HAP-1 (cell line): ENCODE results near the gene MPV17L.
A peak's percentile ranks its signal among the peaks of the same experiment; 100 is the strongest.
"Not testable (repeated sequence)": the region's sequence is repeated elsewhere in the genome, so short reads cannot be mapped to it uniquely, and the experiment has no call there.

Experiments used
- DNase-seq, 2 experiments: peaks; one replicate each; pipeline ENCODE4 v3.0.0-alpha.2; 2016 to 2020; ENCODE audit warnings: low spot score in 2 of 2
- H3K27me3 ChIP-seq: fragments of 250-450 bp; sonication (Bioruptor Pico); 2 replicates; pipeline ENCODE4 v1.5.1; 2020; ENCODE audit warnings: low read depth, mild to moderate bottlenecking, moderate library complexity
- H3K36me3 ChIP-seq: fragments of 250-450 bp; sonication (Bioruptor Pico); replicated peaks from 2 replicates; pipeline ENCODE4 v1.5.1; 2020; ENCODE audit warnings: mild to moderate bottlenecking
- H3K4me1 ChIP-seq: fragments of 250-450 bp; sonication (Bioruptor Pico); 2 replicates; pipeline ENCODE4 v1.5.1; 2020; ENCODE audit warnings: mild to moderate bottlenecking
- H3K4me3 ChIP-seq: fragments of 250-450 bp; sonication (Bioruptor Pico); 2 replicates; pipeline ENCODE4 v1.5.1; 2020; ENCODE audit warnings: mild to moderate bottlenecking, moderate library complexity
- H3K9me3 ChIP-seq: fragments of 250-450 bp; sonication (Bioruptor Pico); 2 replicates; pipeline ENCODE4 v1.5.1; 2020; ENCODE audit warnings: mild to moderate bottlenecking, moderate library complexity
- in situ Hi-C: fragments of 300-500 bp; cut with MboI; formaldehyde crosslinking; loops from 3 replicates; pipeline ENCODE4 v1.14.3; 2020; ENCODE audit warnings: low sequenced_read_pairs, inconsistent platforms, mixed read lengths

The MPV17L gene

GRCh38 chr16:15395631-15396508 lies at the start of gene MPV17L:
Gene MPV17L (plus strand): TSS chr16:15395754. CDS start chr16:15395898, 144 bp downstream.
- in situ Hi-C loops, H3K4me1 ChIP-seq, H3K36me3 ChIP-seq, H3K9me3 ChIP-seq, H3K27me3 ChIP-seq: not testable (repeated sequence)
- peak; percentile 61 to 82 for DNase-seq
- peak within 1 kb of the TSS; percentile 44 for H3K4me3 ChIP-seq

DNA sequence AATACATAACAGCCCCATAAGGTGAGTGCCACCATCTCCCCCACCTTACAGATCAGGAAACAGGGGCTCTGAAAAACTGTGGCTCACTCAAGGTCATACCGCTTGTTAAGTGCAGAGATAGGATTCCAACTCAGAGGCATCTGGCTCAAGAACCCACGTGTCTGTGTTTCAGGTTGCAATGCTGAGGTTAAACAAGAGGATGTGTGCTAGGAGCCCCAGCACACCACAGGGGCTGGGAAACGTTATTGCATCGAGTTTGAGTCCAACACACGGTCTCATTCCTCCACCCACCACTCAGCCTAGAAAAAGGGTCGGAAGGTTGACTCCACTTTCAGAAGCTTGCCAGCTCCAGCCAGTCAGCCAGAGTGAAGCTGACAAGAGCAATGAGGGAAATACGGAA lies 46.8 kb upstream of the MPV17L start:
- in situ Hi-C loops, H3K4me1 ChIP-seq, H3K4me3 ChIP-seq, H3K9me3 ChIP-seq, H3K36me3 ChIP-seq, H3K27me3 ChIP-seq, DNase-seq: not testable (repeated sequence)

- DNase-seq, H3K9me3 ChIP-seq, H3K4me1 ChIP-seq, H3K4me3 ChIP-seq, in situ Hi-C loops, H3K36me3 ChIP-seq, H3K27me3 ChIP-seq: not testable (repeated sequence)
Observed at GRCh38 chr16:15351251-15351650, 44.3 kb upstream of the MPV17L start.

DNA sequence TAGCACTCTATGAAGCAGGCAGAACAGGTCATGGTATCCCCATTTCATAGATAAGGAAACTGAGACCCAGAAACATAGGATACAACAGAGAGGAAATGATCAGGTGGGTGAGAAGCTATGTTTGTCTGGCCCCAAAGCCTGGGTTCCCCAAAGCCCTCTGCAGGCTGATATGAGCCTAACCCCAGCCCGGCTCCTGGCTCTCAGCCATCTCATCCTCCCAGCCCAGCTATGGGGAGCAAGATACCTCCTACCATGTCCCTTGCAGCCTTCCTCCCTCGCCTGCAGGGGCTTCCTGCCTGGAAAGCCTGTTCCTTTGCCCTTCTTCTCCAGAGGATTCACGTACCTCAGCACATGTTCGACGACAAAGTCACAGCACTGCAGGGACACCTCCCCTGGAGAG lies 43.8 kb upstream of the MPV17L start:
- H3K27me3 ChIP-seq, DNase-seq, H3K4me3 ChIP-seq, in situ Hi-C loops, H3K4me1 ChIP-seq, H3K9me3 ChIP-seq, H3K36me3 ChIP-seq: not testable (repeated sequence)

DNA sequence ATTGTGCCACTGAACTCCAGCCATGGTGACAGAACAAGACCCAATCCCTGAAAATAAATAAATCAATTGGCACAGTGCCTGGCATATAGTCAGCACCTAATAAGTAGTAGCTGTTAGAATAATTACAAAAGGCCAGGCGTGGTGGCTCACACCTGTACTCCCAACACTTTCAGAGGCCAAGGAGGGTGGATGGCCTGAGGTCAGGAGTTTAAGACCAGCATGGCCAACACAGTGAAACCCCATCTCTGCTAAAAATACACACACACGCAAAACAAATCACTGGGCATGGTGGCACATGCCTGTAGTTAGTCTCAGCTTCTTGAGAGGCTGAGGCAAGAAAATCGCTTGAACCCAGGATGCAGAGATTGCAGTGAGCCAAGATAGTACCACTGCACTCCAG lies 42.7 kb upstream of the MPV17L start:
- H3K9me3 ChIP-seq, H3K36me3 ChIP-seq, H3K4me1 ChIP-seq, H3K27me3 ChIP-seq, H3K4me3 ChIP-seq, DNase-seq, in situ Hi-C loops: not testable (repeated sequence)

DNA sequence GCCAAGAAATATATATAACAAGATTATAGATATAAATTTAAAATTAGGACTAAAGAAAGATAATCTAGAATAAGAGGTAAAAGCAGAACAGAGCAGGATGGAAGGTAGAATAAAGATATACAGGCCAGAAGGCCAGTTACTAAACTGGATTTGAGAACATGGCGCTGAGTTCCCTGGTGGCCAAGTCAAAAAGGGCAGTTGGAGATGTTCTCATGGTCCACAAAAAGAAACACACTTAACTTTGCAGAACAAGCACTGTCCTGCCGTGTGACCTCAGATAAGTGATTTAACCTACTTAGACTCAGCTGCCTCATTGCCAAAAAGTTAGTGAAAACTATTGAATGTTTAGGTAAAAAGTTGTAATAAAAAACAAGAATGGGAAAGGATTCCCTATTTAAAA lies 40.7 kb upstream of the MPV17L start:
- H3K4me1 ChIP-seq, H3K4me3 ChIP-seq, DNase-seq, H3K36me3 ChIP-seq, H3K27me3 ChIP-seq, H3K9me3 ChIP-seq, in situ Hi-C loops: not testable (repeated sequence)

DNA sequence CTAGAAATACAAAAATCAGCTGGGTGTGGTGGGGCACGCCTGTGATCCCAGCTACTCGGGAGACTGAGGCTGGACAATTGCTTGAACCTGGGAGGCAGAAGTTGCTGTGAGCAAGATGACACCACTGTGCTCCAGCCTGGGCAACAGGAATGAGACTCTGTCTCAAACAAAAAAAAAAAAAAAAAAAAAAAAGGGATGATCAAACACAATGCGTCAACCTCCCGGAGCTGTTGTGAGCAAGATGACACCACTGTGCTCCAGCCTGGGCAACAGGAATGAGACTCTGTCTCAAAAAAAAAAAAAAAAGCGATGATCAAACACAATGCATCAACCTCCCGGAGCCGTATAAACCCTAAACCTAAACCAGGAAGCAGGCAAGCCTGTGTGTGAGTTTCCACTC lies 38.1 kb upstream of the MPV17L start:
- H3K27me3 ChIP-seq, H3K9me3 ChIP-seq, H3K36me3 ChIP-seq, H3K4me1 ChIP-seq, in situ Hi-C loops, H3K4me3 ChIP-seq, DNase-seq: not testable (repeated sequence)

- H3K9me3 ChIP-seq, H3K36me3 ChIP-seq, H3K27me3 ChIP-seq, in situ Hi-C loops, H3K4me3 ChIP-seq, DNase-seq, H3K4me1 ChIP-seq: not testable (repeated sequence)
Observed at GRCh38 chr16:15378194-15378593, 17.4 kb upstream of the MPV17L start, which contains the start of gene NPIPA5. Gene NPIPA5 (minus strand): TSS chr16:15378294. CDS start chr16:15378294, 0 bp downstream.

DNA sequence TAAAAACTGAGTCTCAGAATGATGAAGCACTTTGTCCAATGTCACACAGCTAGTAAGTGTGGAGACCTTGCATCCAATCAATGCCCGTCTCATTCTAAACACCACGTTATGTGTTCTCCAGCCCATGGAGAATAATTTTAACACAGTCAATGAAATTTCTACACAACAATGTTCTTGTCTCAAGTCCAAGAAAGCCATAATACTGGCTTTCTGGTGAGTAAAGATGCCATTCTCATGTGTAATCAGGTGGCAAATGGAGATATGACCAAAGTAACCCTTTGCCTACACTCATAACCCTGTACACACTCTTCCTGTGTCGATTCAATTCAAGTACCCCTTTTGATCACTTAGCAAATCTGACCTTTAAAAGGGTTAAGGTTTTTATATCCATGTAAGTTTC lies 12.7 kb upstream of the MPV17L start:
- H3K4me1 ChIP-seq, DNase-seq, H3K27me3 ChIP-seq, H3K4me3 ChIP-seq, H3K36me3 ChIP-seq, in situ Hi-C loops, H3K9me3 ChIP-seq: not testable (repeated sequence)

DNA sequence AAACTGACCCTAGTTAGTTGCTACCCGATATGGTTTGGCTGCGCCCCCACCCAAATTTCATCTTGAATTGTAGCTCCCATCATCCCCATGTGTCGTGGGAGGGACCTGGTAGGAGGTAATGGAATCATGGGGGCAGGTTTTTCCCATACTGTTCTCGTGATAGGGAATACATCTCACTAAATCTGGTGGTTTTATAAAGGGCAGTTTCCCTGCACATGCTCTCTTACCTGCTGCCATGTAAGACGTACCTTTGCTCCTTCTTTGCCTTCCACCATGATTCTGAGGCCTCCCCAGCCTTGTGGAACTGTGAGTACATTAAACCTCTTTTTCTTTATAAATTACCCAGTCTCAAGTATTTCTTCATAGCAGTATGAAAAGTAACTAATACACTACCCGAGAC lies 7.5 kb upstream of the MPV17L start:
- H3K27me3 ChIP-seq, in situ Hi-C loops, H3K4me1 ChIP-seq, H3K9me3 ChIP-seq, DNase-seq, H3K4me3 ChIP-seq, H3K36me3 ChIP-seq: not testable (repeated sequence)

- in situ Hi-C loops, DNase-seq: not testable (repeated sequence)
Observed at GRCh38 chr16:15389916-15390315, 5.6 kb upstream of the MPV17L start.

DNA sequence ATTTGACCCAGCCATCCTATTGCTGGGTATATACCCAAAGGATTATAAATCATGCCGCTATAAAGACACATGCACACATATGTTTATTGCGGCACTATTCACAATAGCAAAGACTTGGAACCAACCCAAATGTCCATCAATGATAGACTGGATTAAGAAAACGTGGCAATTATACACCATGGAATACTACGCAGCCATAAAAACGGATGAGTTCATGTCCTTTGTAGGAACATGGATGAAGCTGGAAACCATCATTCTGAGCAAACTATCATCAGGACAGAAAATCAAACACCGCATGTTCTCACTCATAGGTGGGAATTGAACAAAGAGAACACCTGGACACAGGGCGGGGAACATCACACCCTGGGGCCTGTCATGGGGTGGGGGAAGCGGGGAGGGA lies 2.5 kb upstream of the MPV17L start:
- H3K4me1 ChIP-seq, DNase-seq, H3K27me3 ChIP-seq, H3K36me3 ChIP-seq, H3K9me3 ChIP-seq, in situ Hi-C loops, H3K4me3 ChIP-seq: not testable (repeated sequence)

More at GRCh38 chr16:15389916-15390315, 5.6 kb upstream of the MPV17L start:
- not testable (repeated sequence) for H3K9me3 ChIP-seq, H3K27me3 ChIP-seq, H3K4me3 ChIP-seq, H3K36me3 ChIP-seq, H3K4me1 ChIP-seq

- H3K9me3 ChIP-seq, in situ Hi-C loops, H3K27me3 ChIP-seq, H3K36me3 ChIP-seq, DNase-seq, H3K4me1 ChIP-seq: not testable (repeated sequence)
- H3K4me3 ChIP-seq = peak overlapping the region; percentile 44
Observed at GRCh38 chr16:15396509-15396829, 915 bp downstream of the MPV17L start.

DNA sequence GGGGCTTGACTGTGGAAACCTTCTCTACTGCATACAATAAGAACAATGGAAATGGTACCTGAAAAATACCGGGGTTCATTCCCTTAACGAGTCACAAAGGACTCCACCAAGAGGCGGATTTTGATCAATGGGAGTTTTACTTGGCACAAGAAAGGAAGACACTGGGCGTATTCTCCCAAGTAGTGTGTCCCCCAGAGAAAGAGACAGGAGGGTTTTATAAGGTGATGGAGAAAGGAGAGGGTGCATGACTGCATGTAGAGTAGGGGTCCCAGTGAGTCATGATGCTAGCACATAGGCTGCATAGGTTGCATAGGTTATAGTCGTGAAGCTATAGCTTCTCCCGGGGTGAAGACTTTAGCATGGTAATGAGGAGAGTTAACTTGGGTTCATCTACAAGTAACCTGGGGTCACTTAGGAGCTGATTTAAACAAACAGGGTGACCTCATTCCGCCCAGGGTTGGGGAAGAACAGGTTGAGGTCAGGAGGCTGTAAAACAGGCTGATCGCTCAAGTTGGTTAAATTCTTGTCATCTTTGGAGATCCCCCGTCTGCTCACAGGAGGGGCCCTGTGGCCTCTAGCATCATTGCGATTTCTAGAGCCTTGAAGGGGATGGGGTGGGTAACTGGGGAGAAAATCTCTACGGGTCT lies 1.5 kb downstream of the MPV17L start:
- no peaks in the 10 kb centered on the region for H3K4me1 ChIP-seq
- peaks cover 7% of the 10 kb centered on the region for H3K36me3 ChIP-seq
- no peak for DNase-seq
- peak overlapping the region; percentile 44; the same call in 1 of the 2 replicates for H3K4me3 ChIP-seq
- in situ Hi-C loops = no loop called here
- no peaks in the 10 kb centered on the region for H3K27me3 ChIP-seq
- H3K9me3 ChIP-seq = no peaks in the 10 kb centered on the region
